ENCODE data around the gene CADM2.

CADM2 gene

DNA sequence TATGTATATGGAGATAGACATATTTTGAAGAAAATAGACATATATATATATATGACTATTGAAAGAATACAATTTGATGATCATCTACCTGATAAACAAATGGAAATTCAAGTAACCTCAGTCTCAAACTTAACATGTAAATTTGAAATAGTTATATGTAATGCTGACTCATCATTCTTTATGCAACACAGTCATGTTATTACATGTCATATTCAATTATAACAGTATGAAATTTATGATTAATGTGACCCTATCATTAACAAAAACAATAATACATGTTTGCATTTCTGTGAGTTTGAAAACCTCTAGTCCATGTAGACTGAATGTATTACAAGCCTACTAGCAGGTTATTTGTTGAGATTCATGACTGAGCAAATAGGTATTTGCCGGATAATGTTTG is 204.1 kb downstream of the CADM2 start:
- H3K4me1 ChIP-seq (ENCODE audit: control insufficient read depth, insufficient read depth, low read length) = no peaks in the 10 kb centered on the region
- no peak overlapping the region for H3K27ac ChIP-seq (ENCODE audit: extremely low read depth, low read depth, low read length)
- ChIA-PET CTCF (no interaction called here), POLR2A (no interaction called here)
- TF ChIP-seq ZNF248 (tag by site-specific recombination; IDR thresholded peaks at IDR 0.05) (no peak), ZNF707 (tag by site-specific recombination; IDR thresholded peaks at IDR 0.05) (no peak), ZNF354C (tag by site-specific recombination; IDR thresholded peaks at IDR 0.05; ENCODE audit: borderline replicate concordance, low read depth) (no peak), GLIS1 (tag by site-specific recombination; IDR thresholded peaks at IDR 0.05) (no peak), ZNF214 (tag by site-specific recombination; IDR thresholded peaks at IDR 0.05; ENCODE audit: borderline replicate concordance) (no peak), ZNF514 (tag by site-specific recombination; IDR thresholded peaks at IDR 0.05) (no peak), ZNF776 (tag by site-specific recombination; IDR thresholded peaks at IDR 0.05; ENCODE audit: borderline replicate concordance) (no peak)
- TF ChIP-seq, protein P1, sequence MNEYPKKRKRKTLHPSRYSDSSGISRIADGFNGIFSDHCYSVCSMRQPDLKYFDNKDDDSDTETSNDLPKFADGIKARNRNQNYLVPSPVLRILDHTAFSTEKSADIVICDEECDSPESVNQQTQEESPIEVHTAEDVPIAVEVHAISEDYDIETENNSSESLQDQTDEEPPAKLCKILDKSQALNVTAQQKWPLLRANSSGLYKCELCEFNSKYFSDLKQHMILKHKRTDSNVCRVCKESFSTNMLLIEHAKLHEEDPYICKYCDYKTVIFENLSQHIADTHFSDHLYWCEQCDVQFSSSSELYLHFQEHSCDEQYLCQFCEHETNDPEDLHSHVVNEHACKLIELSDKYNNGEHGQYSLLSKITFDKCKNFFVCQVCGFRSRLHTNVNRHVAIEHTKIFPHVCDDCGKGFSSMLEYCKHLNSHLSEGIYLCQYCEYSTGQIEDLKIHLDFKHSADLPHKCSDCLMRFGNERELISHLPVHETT (tag by site-specific recombination; IDR thresholded peaks at IDR 0.05) = no peak
- no peaks in the 10 kb centered on the region for H3K36me3 ChIP-seq (ENCODE audit: control insufficient read depth in 2 of 2, insufficient read depth in 1 of 2, low read length in 2 of 2)
- no peaks in the 10 kb centered on the region for H3K9me3 ChIP-seq (ENCODE audit: control insufficient read depth, insufficient read depth, low read depth, low read length)
- H3K4me3 ChIP-seq (ENCODE audit: low read depth, low read length) = no peak overlapping the region

DNA sequence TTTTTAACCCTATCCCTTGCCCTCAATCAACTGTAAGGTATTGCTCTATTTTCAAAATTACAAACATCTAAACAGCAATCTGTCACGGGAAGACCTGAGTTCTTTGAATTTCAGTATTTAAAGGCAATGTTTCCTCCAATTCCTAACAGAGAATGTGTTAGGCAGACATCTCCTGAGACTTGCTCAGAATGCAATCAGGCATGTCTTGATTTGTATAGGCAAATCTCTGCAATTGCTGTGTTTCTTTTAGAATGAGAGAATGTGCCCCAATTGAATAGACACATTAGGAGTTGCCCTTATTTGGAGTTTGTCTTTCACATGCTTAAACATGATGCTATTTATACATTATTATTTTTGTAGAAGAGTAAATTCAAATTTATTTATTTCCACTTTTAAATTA is 205.6 kb downstream of the CADM2 start:
- H3K9me3 ChIP-seq (ENCODE audit: control insufficient read depth, insufficient read depth, low read depth, low read length) = no peaks in the 10 kb centered on the region
- POLR2A ChIA-PET = no interaction called here
- H3K36me3 ChIP-seq (ENCODE audit: control insufficient read depth in 2 of 2, insufficient read depth in 1 of 2, low read length in 2 of 2) = no peaks in the 10 kb centered on the region
- no peak for TF ChIP-seq PRDM2 (tag by site-specific recombination; IDR thresholded peaks at IDR 0.05; ENCODE audit: borderline replicate concordance)
- TF ChIP-seq, protein P2, sequence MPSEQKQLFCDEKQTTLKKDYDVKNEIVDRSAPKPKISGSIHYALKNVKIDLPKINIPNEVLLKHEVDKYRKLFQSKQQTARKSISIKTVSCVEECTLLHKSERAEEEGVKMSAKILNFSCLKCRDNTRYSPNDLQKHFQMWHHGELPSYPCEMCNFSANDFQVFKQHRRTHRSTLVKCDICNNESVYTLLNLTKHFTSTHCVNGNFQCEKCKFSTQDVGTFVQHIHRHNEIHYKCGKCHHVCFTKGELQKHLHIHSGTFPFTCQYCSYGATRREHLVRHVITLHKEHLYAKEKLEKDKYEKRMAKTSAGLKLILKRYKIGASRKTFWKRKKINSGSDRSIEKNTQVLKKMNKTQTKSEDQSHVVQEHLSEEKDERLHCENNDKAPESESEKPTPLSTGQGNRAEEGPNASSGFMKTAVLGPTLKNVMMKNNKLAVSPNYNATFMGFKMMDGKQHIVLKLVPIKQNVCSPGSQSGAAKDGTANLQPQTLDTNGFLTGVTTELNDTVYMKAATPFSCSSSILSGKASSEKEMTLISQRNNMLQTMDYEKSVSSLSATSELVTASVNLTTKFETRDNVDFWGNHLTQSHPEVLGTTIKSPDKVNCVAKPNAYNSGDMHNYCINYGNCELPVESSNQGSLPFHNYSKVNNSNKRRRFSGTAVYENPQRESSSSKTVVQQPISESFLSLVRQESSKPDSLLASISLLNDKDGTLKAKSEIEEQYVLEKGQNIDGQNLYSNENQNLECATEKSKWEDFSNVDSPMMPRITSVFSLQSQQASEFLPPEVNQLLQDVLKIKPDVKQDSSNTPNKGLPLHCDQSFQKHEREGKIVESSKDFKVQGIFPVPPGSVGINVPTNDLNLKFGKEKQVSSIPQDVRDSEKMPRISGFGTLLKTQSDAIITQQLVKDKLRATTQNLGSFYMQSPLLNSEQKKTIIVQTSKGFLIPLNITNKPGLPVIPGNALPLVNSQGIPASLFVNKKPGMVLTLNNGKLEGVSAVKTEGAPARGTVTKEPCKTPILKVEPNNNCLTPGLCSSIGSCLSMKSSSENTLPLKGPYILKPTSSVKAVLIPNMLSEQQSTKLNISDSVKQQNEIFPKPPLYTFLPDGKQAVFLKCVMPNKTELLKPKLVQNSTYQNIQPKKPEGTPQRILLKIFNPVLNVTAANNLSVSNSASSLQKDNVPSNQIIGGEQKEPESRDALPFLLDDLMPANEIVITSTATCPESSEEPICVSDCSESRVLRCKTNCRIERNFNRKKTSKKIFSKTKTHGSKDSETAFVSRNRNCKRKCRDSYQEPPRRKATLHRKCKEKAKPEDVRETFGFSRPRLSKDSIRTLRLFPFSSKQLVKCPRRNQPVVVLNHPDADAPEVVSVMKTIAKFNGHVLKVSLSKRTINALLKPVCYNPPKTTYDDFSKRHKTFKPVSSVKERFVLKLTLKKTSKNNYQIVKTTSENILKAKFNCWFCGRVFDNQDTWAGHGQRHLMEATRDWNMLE (tag by site-specific recombination; conservative IDR thresholded peaks at IDR 0.05; ENCODE audit: low read depth) = no peak
- no peak for TF ChIP-seq TCF7L2 (IDR thresholded peaks at IDR 0.05; ENCODE audit: borderline replicate concordance, low read depth, low read length)
- H3K4me1 ChIP-seq (ENCODE audit: control insufficient read depth, insufficient read depth, low read length) = no peaks in the 10 kb centered on the region
- H3K27ac ChIP-seq (ENCODE audit: extremely low read depth, low read depth, low read length) = no peak overlapping the region
- H3K4me3 ChIP-seq (ENCODE audit: low read depth, low read length) = no peak overlapping the region
- CTCF ChIA-PET = no interaction called here
